GM21526 (cell line): ENCODE data around the gene MRPL24.

Experiments
- ATAC-seq: cut with Tn5 transposase; IDR thresholded peaks from one replicate; pipeline ENCODE4 v1.9.1; 2021; ENCODE audit warnings: moderate library complexity; ENCODE audit not compliant: unreplicated experiment, low FRiP score

The MRPL24 gene

GRCh38 chr1:156694690-156694962 lies 46.3 kb downstream of the MRPL24 start:
- no peak for ATAC-seq

- ATAC-seq: no peak
These were observed 46.8 kb downstream of the MRPL24 start for GRCh38 chr1:156693848-156694689.

GRCh38 chr1:156692925-156693847 lies 47.7 kb downstream of the MRPL24 start:
- ATAC-seq: no peak

GRCh38 chr1:156692441-156692924 lies 48.4 kb downstream of the MRPL24 start:
- ATAC-seq: no peak

GRCh38 chr1:156691665-156692440 lies 49.0 kb downstream of the MRPL24 start:
- no peak for ATAC-seq

- ATAC-seq: no peak
These were observed 49.7 kb downstream of the MRPL24 start for GRCh38 chr1:156691191-156691590.

GRCh38 chr1:156690675-156691036 lies 50.2 kb downstream of the MRPL24 start:
- ATAC-seq: no peak

- no peak for ATAC-seq
These were observed 50.8 kb downstream of the MRPL24 start for GRCh38 chr1:156689953-156690674.

- no peak for ATAC-seq
These were observed 51.6 kb downstream of the MRPL24 start for GRCh38 chr1:156689035-156689952.
